OCI-LY7 (cell line): ENCODE data around the gene SLC9A9. TPM values are rescaled to one million over a fixed set of nuclear protein-coding genes. Genes with fewer than 3 reads are reported as not detected.

ENCODE experiments used
- BruUV-seq: library from RNA; stranded (reverse); fragments of 400-500 nt; replicated peaks from 2 replicates; lab custom pipeline; 2021; lab: Mats Ljungman, UMichigan
- CTCF ChIA-PET: fragments of 300-600 bp; sonication (Branson Sonifier 250); formaldehyde crosslinking; loops from one replicate; lab custom pipeline; 2022; ENCODE audit warnings: antibody characterized with exemption; ENCODE audit not compliant: unreplicated experiment; lab: Charles Lee
- POLR2A ChIA-PET: fragments of 300-600 bp; sonication (Branson Sonifier 250); formaldehyde crosslinking; loops from one replicate; lab custom pipeline; 2022; ENCODE audit warnings: antibody characterized with exemption; lab: Charles Lee
- DNase-seq: peaks from one replicate; pipeline ENCODE4 v3.0.0-alpha.2; 2015; ENCODE audit warnings: low spot score
- H2AFZ ChIP-seq: fragments of 200-600 bp; sonication (generic), shearing (Covaris generic); 2 replicates; pipeline ENCODE4 v1.6.1; 2014; ENCODE audit warnings: mild to moderate bottlenecking, antibody characterized with exemption, low read length, moderate library complexity
- H3K27ac ChIP-seq: fragments of 200-600 bp; sonication (generic); 2 replicates; pipeline ENCODE4 v1.5.1; 2014; ENCODE audit warnings: mixed run types, low read depth, mild to moderate bottlenecking, moderate library complexity, low read length, inconsistent platforms; ENCODE audit not compliant: poor library complexity, severe bottlenecking
- H3K36me3 ChIP-seq: fragments of 200-600 bp; sonication (generic); 2 replicates; pipeline ENCODE4 v1.6.1; 2014; ENCODE audit warnings: mild to moderate bottlenecking, antibody characterized with exemption, low read length, moderate library complexity, mixed read lengths; ENCODE audit not compliant: insufficient read depth
- H3K4me1 ChIP-seq: fragments of 200-600 bp; sonication (generic); 2 replicates; pipeline ENCODE4 v1.5.1; 2014; ENCODE audit warnings: mild to moderate bottlenecking, low read length; ENCODE audit not compliant: insufficient read depth, poor library complexity, severe bottlenecking
- H3K4me2 ChIP-seq: fragments of 200-600 bp; sonication (generic); 2 replicates; pipeline ENCODE4 v1.6.1; 2014; ENCODE audit warnings: mild to moderate bottlenecking, low read length
- H3K4me3 ChIP-seq: fragments of 200-600 bp; sonication (generic); 2 replicates; pipeline ENCODE4 v1.5.1; 2014; ENCODE audit warnings: mild to moderate bottlenecking, low read depth, low read length; ENCODE audit not compliant: poor library complexity, severe bottlenecking
- H3K79me2 ChIP-seq: fragments of 200-600 bp; sonication (generic); 2 replicates; pipeline ENCODE4 v1.6.1; 2016; ENCODE audit warnings: low read depth, mild to moderate bottlenecking, low read length, moderate library complexity, mixed read lengths; ENCODE audit not compliant: insufficient read depth
- H3K9me2 ChIP-seq: fragments of 200-600 bp; sonication (generic); 2 replicates; pipeline ENCODE4 v1.6.1; 2016; ENCODE audit warnings: mild to moderate bottlenecking, low read length, mixed read lengths; ENCODE audit not compliant: insufficient read depth
- H3K9me3 ChIP-seq: fragments of 200-600 bp; sonication (generic); 2 replicates; pipeline ENCODE4 v1.6.1; 2014; ENCODE audit warnings: mild to moderate bottlenecking, mixed run types, low read length, mixed read lengths
- H4K20me1 ChIP-seq: fragments of 200-600 bp; sonication (generic); 2 replicates; pipeline ENCODE4 v1.6.1; 2014; ENCODE audit warnings: mild to moderate bottlenecking, antibody characterized with exemption, low read length, moderate library complexity, mixed read lengths; ENCODE audit not compliant: insufficient read depth
- CTCF ChIP-seq: fragments of 200-600 bp; sonication (generic); conservative IDR thresholded peaks from 2 replicates; pipeline ENCODE4 v1.5.1; 2014; ENCODE audit warnings: mild to moderate bottlenecking, antibody characterized with exemption, low read length, moderate library complexity, mixed read lengths
- EZH2phosphoT487 ChIP-seq: fragments of 200-600 bp; sonication (generic); IDR thresholded peaks from 2 replicates; pipeline ENCODE4 v1.6.1; 2018; ENCODE audit warnings: low read depth, borderline replicate concordance, mild to moderate bottlenecking, mixed run types, antibody characterized with exemption, low read length, moderate library complexity, mixed read lengths
- intact Hi-C: fragments of 100-400 bp; cut with micrococcal nuclease; formaldehyde crosslinking; loops from one replicate; pipeline ENCODE4 v1.10.0; 2022; ENCODE audit not compliant: unreplicated experiment
- total RNA-seq, 2 experiments: library from RNA; depleted of rRNA in 1 of 2; stranded (reverse); fragments of >200 nt in 1 of 2; shearing (Covaris generic) in 1 of 2; gene quantifications; 2 replicates each; pipeline ENCODE4 v1.2.3, GENCODE V29; 2014 to 2022

Gene SLC9A9
- total RNA-seq, 2 experiments from 2014 or later: 9.3 to 14.8 TPM

GRCh38 chr3:143344516-143345165, 503.6 kb downstream of the SLC9A9 start:
- TF ChIP-seq CTCF: no peak
- TF ChIP-seq EZH2phosphoT487: no peak
- Histone ChIP-seq H2AFZ (no peak overlapping the region), H3K4me3 (no peak overlapping the region), H3K9me3 (no peaks in the 10 kb centered on the region), H3K27ac (no peak overlapping the region), H3K4me1 (no peaks in the 10 kb centered on the region), H3K9me2 (no peaks in the 10 kb centered on the region), H4K20me1 (no peaks in the 10 kb centered on the region), H3K4me2 (no peak overlapping the region), H3K36me3 (no peaks in the 10 kb centered on the region), H3K79me2 (no peaks in the 10 kb centered on the region)
- no TSS peak for BruUV-seq
- ChIA-PET CTCF (no interaction called here), POLR2A (interaction anchor here (0.9 kb wide), 1 partner anchor 50 kb away, joined by 3 read pairs; no protein-coding TSS in a partner anchor)
- DNase-seq: no peak
- intact Hi-C loops: no loop called here

DNA sequence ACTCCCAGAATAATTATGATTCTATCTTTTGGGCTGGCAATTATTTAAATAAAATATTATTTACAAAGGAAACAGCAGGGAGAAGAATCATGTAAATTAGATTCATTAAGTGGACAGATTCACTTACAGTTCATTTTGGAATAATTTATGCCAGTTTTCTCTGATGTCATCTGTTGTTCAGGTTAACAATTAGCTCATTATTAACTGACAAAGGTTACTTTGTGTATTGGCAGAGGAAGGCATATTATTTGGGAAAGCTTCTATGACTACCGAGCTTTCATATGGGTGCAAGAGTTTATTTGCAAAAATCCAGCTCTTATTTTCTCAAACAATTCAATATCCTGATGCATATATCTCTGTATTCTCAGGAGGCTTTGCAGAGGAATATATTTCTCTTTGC, 504.3 kb downstream of the SLC9A9 start:
- CTCF ChIA-PET: no interaction called here
- no peak for DNase-seq
- POLR2A ChIA-PET: interaction anchor here (0.7 to 0.9 kb wide), 2 partner anchors 51 to 1327 kb away, joined by 3 read pairs; no protein-coding TSS in a partner anchor
- H4K20me1 ChIP-seq: no peaks in the 10 kb centered on the region
- no peaks in the 10 kb centered on the region for H3K9me2 ChIP-seq
- no peaks in the 10 kb centered on the region for H3K79me2 ChIP-seq
- H2AFZ ChIP-seq: no peak overlapping the region
- no peaks in the 10 kb centered on the region for H3K36me3 ChIP-seq
- no peak overlapping the region for H3K4me3 ChIP-seq
- no peak overlapping the region for H3K27ac ChIP-seq
- H3K4me2 ChIP-seq: no peak overlapping the region
- intact Hi-C loops: no loop called here
- TF ChIP-seq CTCF: no peak
- no peak for TF ChIP-seq EZH2phosphoT487
- no TSS peak for BruUV-seq
- no peaks in the 10 kb centered on the region for H3K4me1 ChIP-seq
- no peaks in the 10 kb centered on the region for H3K9me3 ChIP-seq

DNA sequence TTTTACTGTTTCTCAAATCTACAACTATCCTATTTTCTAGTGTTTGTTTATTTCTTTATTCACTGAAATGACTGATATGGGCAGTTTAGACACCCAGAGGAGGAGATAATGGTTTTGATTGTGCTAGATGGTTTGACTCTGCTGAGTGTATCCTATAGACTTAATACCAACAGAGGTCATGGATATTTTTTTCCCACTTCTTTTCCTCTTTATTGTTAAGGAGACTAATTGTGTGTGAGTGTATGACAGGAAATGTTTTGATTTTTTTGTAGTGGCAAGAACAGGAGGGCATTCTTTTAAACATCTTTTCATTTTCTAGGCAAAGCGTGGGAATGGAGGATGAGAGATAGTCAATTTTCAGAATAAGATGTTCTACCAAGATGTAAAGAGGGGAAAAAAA, 505.2 kb downstream of the SLC9A9 start:
- Histone ChIP-seq H4K20me1 (no peaks in the 10 kb centered on the region), H3K9me3 (no peaks in the 10 kb centered on the region), H2AFZ (no peak overlapping the region), H3K27ac (no peak overlapping the region), H3K4me3 (no peak overlapping the region), H3K79me2 (no peaks in the 10 kb centered on the region), H3K4me1 (no peaks in the 10 kb centered on the region), H3K36me3 (no peaks in the 10 kb centered on the region), H3K4me2 (no peak overlapping the region), H3K9me2 (no peaks in the 10 kb centered on the region)
- ChIA-PET CTCF (no interaction called here), POLR2A (no interaction called here)
- intact Hi-C loops: no loop called here
- no peak for TF ChIP-seq CTCF
- TF ChIP-seq EZH2phosphoT487: no peak
- DNase-seq: no peak
- no TSS peak for BruUV-seq
